HepG2 (cell line): Measurements from ENCODE around the gene TUFM. TPM values are rescaled to one million over a fixed set of nuclear protein-coding genes. Genes with fewer than 3 reads are reported as not detected.
A peak's percentile ranks its signal among the peaks of the same experiment; 100 is the strongest.

ENCODE experiments used
- ATAC-seq: fragments of 200-7000 bp; cut with Tn5 transposase; 3 replicates; pipeline ENCODE4 v1.9.1; 2020; ENCODE audit warnings: mild to moderate bottlenecking, moderate library complexity
- BruUV-seq: library from RNA; stranded (reverse); fragments of 400-500 nt; replicated peaks from 2 replicates; lab custom pipeline; 2021; lab: Mats Ljungman, UMichigan
- CTCF ChIA-PET: fragments of 300-600 bp; formaldehyde crosslinking; extraction: SDS; loops from one replicate; lab custom pipeline; 2021; ENCODE audit warnings: low total read pairs, inconsistent platforms, low intra/inter-chr PET ratio; lab: Yijun Ruan, JAX
- POLR2A ChIA-PET: fragments of 350-600 bp; sonication (Branson Sonifier 250); formaldehyde crosslinking; loops from one replicate; lab custom pipeline; 2020; ENCODE audit warnings: antibody characterized with exemption, inconsistent platforms; lab: Yijun Ruan, JAX
- DNase-seq: peaks from one replicate; pipeline ENCODE4 v3.0.0-alpha.2; 2015; ENCODE audit warnings: low spot score
- FAIRE-seq: peaks from 3 replicates; lab custom pipeline; 2011; peaks lifted over from hg19 to GRCh38; lab: Jason Lieb, UNC
- H2AFZ ChIP-seq: one replicate; pipeline ENCODE4 v1.6.1; 2011; ENCODE audit warnings: low read length, inconsistent platforms
- H3K27ac ChIP-seq: fragments of 300-600 bp; 3 replicates; pipeline ENCODE4 v1.8.0; 2011; ENCODE audit warnings: mixed run types, mild to moderate bottlenecking, mixed read lengths, low read length, inconsistent platforms; ENCODE audit not compliant: insufficient read depth; ENCODE audit errors: extremely low read length
- H3K27me3 ChIP-seq, 2 experiments: fragments of 200-600 bp in 1 of 2; 2 replicates in 1 of 2; 3 replicates in 1 of 2; pipeline versions ENCODE4 v1.6.0 to v1.8.0; 2011; ENCODE audit warnings: low read length in 2 of 2, mild to moderate bottlenecking in 2 of 2, moderate library complexity in 2 of 2, inconsistent platforms in 1 of 2; ENCODE audit not compliant: insufficient read depth in 2 of 2, control insufficient read depth in 1 of 2
- H3K36me3 ChIP-seq, 2 experiments: fragments of 200-600 bp in 1 of 2; replicated peaks in 1 of 2; 2 replicates in 1 of 2; 3 replicates in 1 of 2; pipeline versions ENCODE4 v1.5.1 to v1.8.0; 2011; ENCODE audit warnings: low read length in 2 of 2, inconsistent platforms in 1 of 2; ENCODE audit not compliant: insufficient read depth in 2 of 2, control insufficient read depth in 1 of 2
- H3K4me1 ChIP-seq: 2 replicates; pipeline ENCODE4 v1.5.1; 2012; ENCODE audit warnings: low read length, inconsistent platforms; ENCODE audit not compliant: insufficient read depth
- H3K4me2 ChIP-seq: 2 replicates; pipeline ENCODE4 v1.6.0; 2011; ENCODE audit warnings: low read depth, low read length, inconsistent platforms
- H3K4me3 ChIP-seq, 3 experiments: fragments of 200-600 bp in 1 of 3; sonication (generic), shearing (Covaris generic) in 1 of 3; replicated peaks in 1 of 3; 2 replicates each; pipeline ENCODE4 v1.5.1; 2011 to 2016; ENCODE audit warnings: low read length in 3 of 3, inconsistent platforms in 2 of 3, low read depth in 2 of 3, mild to moderate bottlenecking in 2 of 3, control low read depth in 1 of 3, mixed read lengths in 1 of 3; ENCODE audit not compliant: insufficient read depth in 1 of 3
- H3K79me2 ChIP-seq: one replicate; pipeline ENCODE4 v1.6.1; 2011; ENCODE audit warnings: low read length, inconsistent platforms; ENCODE audit not compliant: insufficient read depth
- H3K9ac ChIP-seq: 2 replicates; pipeline ENCODE4 v1.6.0; 2011; ENCODE audit warnings: mild to moderate bottlenecking, low read depth, low read length, inconsistent platforms; ENCODE audit not compliant: insufficient read depth
- H3K9me3 ChIP-seq: 2 replicates; pipeline ENCODE4 v1.5.1; 2012; ENCODE audit warnings: mild to moderate bottlenecking, low read length
- H4K20me1 ChIP-seq: 2 replicates; pipeline ENCODE4 v1.6.0; 2011; ENCODE audit warnings: inconsistent platforms, mild to moderate bottlenecking, low read length, moderate library complexity; ENCODE audit not compliant: insufficient read depth
- AGO1 ChIP-seq: fragments of 200-400 bp; formaldehyde crosslinking; IDR thresholded peaks from 2 replicates; pipeline ENCODE4 v1.6.1; 2017; ENCODE audit warnings: mild to moderate bottlenecking, low read depth, low read length, moderate library complexity; ENCODE audit not compliant: poor library complexity, severe bottlenecking
- ARNT2 ChIP-seq: sonication (generic); formaldehyde crosslinking; IDR thresholded peaks from 2 replicates; pipeline ENCODE4 v1.8.0; 2022; ENCODE audit warnings: mild to moderate bottlenecking, low read depth, missing genetic modification reagents, moderate library complexity
- CHD2 ChIP-seq: IDR thresholded peaks from 2 replicates; pipeline ENCODE4 v1.6.1; 2011; ENCODE audit warnings: low read depth, low read length, improper control_type of control experiment
- JUN ChIP-seq: sonication (generic); formaldehyde crosslinking; IDR thresholded peaks from 2 replicates; pipeline ENCODE4 v1.4.0; 2020; ENCODE audit warnings: mild to moderate bottlenecking, missing genetic modification reagents
- JUND ChIP-seq: sonication (generic); formaldehyde crosslinking; IDR thresholded peaks from 2 replicates; pipeline ENCODE4 v1.8.0; 2022; ENCODE audit warnings: mild to moderate bottlenecking, missing genetic modification reagents
- NFYC ChIP-seq: IDR thresholded peaks from 2 replicates; pipeline ENCODE4 v1.6.1; 2016; ENCODE audit warnings: missing genetic modification reagents, missing compliant biosample characterization
- PAX8 ChIP-seq: sonication (generic); formaldehyde crosslinking; IDR thresholded peaks from 2 replicates; pipeline ENCODE4 v1.8.0; 2022; ENCODE audit warnings: mild to moderate bottlenecking, missing genetic modification reagents, borderline replicate concordance
- POLR2A ChIP-seq, 2 experiments: IDR thresholded peaks; 2 replicates each; pipeline ENCODE4 v1.6.1; 2011; ENCODE audit warnings: low read depth in 2 of 2, low read length in 2 of 2, mild to moderate bottlenecking in 1 of 2, moderate library complexity in 1 of 2; ENCODE audit not compliant: insufficient read depth in 1 of 2
- POLR2AphosphoS2 ChIP-seq: IDR thresholded peaks from 2 replicates; pipeline ENCODE4 v1.6.1; 2011; ENCODE audit warnings: low read depth, low read length, improper control_type of control experiment
- RBM22 ChIP-seq: fragments of 200-400 bp; formaldehyde crosslinking; optimal IDR thresholded peaks from 2 replicates; pipeline ENCODE3; 2017; ENCODE audit warnings: mild to moderate bottlenecking, low read length, moderate library complexity
- RCOR2 ChIP-seq: IDR thresholded peaks from 2 replicates; pipeline ENCODE4 v1.6.1; 2016; ENCODE audit warnings: missing biosample characterization, missing genetic modification reagents
- TEAD3 ChIP-seq: optimal IDR thresholded peaks from 2 replicates; pipeline ENCODE3; 2016; ENCODE audit warnings: borderline replicate concordance
- TSC22D2 ChIP-seq: sonication (generic); formaldehyde crosslinking; IDR thresholded peaks from 2 replicates; pipeline ENCODE4 v1.5.1; 2020; ENCODE audit warnings: missing genetic modification reagents, mild to moderate bottlenecking, borderline replicate concordance
- ZNF773 ChIP-seq: sonication (generic); formaldehyde crosslinking; IDR thresholded peaks from 2 replicates; pipeline ENCODE4 v1.4.0; 2020; ENCODE audit warnings: missing genetic modification reagents, borderline replicate concordance
- ZNF878 ChIP-seq: sonication (generic); formaldehyde crosslinking; IDR thresholded peaks from 2 replicates; pipeline ENCODE4 v1.8.1; 2023; ENCODE audit warnings: mild to moderate bottlenecking, missing genetic modification reagents, moderate library complexity
- WGBS: methylation state at CpG from one replicate; pipeline ENCODE4 v1.1.6; 2017; ENCODE audit warnings: low lambda C conversion rate; 5-methylcytosine and 5-hydroxymethylcytosine counted together
- in situ Hi-C: cut with HindIII; loops from 2 replicates; pipeline ENCODE4 v1.10.0; 2017; ENCODE audit warnings: low pct_unique_long_range_greater_than_20kb; ENCODE audit not compliant: extremely low pct_ligation_motif_present
- intact Hi-C: fragments of 100-400 bp; cut with micrococcal nuclease; formaldehyde crosslinking; loops from one replicate; pipeline ENCODE4 v1.10.0; 2022; ENCODE audit not compliant: unreplicated experiment
- polyA plus RNA-seq, 8 experiments: library from polyadenylated mRNA; depleted of rRNA in 3 of 8; stranded (reverse) in 7 of 8; unstranded in 1 of 8; fragments of >200 nt; fragmentation: Illumina TruSeq in 4 of 8; extraction: Trizol in 4 of 8; gene quantifications; 2 replicates each; pipeline versions ENCODE4 v1.2.1 to v1.2.3, GENCODE V29; 2011 to 2016; ENCODE audit warnings: low read depth in 4 of 8, missing spikeins in 1 of 8, mixed read lengths in 1 of 8; ENCODE audit not compliant: insufficient read depth in 1 of 8
- total RNA-seq, 5 experiments: library from RNA; depleted of rRNA; stranded (reverse); fragments of >200 nt; fragmentation: Illumina TruSeq; extraction: Trizol; gene quantifications; 2 replicates each; pipeline ENCODE4 v1.2.3, GENCODE V29; 2016; ENCODE audit warnings: low read depth in 1 of 5
- TF ChIP-seq, protein P1 (sequence below): sonication (generic); formaldehyde crosslinking; IDR thresholded peaks from 2 replicates; pipeline ENCODE4 v1.5.0; 2020; ENCODE audit warnings: mild to moderate bottlenecking, missing genetic modification reagents
- TF ChIP-seq, protein P2 (sequence below): sonication (generic); formaldehyde crosslinking; IDR thresholded peaks from 2 replicates; pipeline ENCODE4 v1.4.0; 2020; ENCODE audit warnings: missing genetic modification reagents, borderline replicate concordance

TUFM gene
- total and polyA plus RNA-seq, 2 of the 13 experiments (the other 11 are each of a cell fraction or from before 2014, with no cell fraction given) = 206 to 298 TPM

DNA sequence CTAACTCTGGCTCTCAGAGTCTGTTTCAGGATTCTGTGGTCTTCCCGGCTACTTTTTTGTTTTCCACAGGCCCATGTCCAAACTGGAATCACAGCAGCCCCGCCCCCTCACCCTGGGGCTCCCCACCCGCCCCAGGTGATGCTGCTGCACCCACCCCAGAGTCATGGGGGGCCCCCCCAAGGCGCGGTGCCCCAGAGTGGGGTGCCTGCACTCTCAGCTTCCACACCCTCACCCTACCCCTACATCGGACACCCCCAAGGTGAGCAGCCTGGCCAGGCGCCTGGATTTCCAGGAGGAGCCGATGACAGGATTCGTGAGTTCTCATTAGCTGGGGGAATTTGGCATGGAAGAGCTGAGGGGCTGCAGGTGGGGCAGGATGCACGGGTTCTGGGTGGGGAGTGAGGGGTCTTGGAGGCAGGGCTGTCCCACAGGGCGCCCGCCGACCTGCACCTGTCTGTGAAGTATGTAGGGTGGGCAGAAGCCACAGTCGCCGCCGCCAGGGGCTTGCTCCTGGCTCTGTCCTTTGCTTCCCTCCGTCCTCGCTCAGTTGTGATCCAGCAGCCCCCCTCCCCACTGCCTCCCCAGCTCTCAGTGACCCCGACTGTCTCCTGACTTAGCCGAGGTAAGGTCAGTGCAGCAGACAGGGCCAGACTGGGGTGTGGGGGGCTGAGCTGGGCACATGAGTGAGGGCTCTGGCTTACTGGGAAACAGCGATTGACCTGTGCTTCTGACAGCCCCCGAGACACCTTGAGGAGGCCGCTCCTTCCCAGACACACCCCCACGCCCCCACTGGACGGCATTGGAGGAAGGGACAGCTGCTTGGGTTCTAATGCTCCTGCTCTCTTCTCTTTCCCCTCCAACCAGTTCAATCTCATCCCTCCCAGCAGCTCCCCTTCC lies 10.0 kb downstream of the TUFM start:
- Histone ChIP-seq H3K9me3 (no peaks in the 10 kb centered on the region), H3K79me2 (no peaks in the 10 kb centered on the region), H4K20me1 (peaks cover 8% of the 10 kb centered on the region; the same call in 1 of the 2 replicates), H3K9ac (no peak overlapping the region), H2AFZ (no peak overlapping the region), H3K27me3 (no peaks in the 10 kb centered on the region), H3K27ac (no peak overlapping the region), H3K36me3 (peaks cover 49 to 68% of the 10 kb centered on the region in 2 experiments), H3K4me1 (peaks cover 20% of the 10 kb centered on the region), H3K4me2 (no peak overlapping the region), H3K4me3 (no peak overlapping the region)
- ChIA-PET POLR2A (interaction anchor here (1.1 to 6.8 kb wide), 3 partner anchors 9 to 13 kb away, joined by 4 to 51 read pairs (median 17); partner anchors contain the start of genes ATXN2L and TUFM), CTCF (no interaction called here)
- ATAC-seq (peak; percentile 2; the same call in 2 of the 3 replicates), FAIRE-seq (no peak), DNase-seq (no peak)
- TSS peak; percentile 17 for BruUV-seq
- intact Hi-C loops = no loop called here
- 97% methylated on average over 25 of the region's 25 CpGs for WGBS
- in situ Hi-C loops = no loop called here
- 0 out of 2 replicates have a peak, but pooled peaks have one; percentile 4 for TF ChIP-seq ARNT2
- TF ChIP-seq POLR2A (IDR thresholded peaks at IDR 0.05; ENCODE audit: insufficient read depth in 1 of 2, low read depth in 2 of 2, low read length in 2 of 2) = peak; percentile 12 to 41; a peak in 2 of 4 replicates
- no peak for TF ChIP-seq ZNF773 (CRISPR knock-in tag)
- TF ChIP-seq RCOR2 (CRISPR knock-in tag) = no peak
- no peak for TF ChIP-seq NFYC
- TF ChIP-seq TEAD3 = no peak
- TF ChIP-seq, protein P1, sequence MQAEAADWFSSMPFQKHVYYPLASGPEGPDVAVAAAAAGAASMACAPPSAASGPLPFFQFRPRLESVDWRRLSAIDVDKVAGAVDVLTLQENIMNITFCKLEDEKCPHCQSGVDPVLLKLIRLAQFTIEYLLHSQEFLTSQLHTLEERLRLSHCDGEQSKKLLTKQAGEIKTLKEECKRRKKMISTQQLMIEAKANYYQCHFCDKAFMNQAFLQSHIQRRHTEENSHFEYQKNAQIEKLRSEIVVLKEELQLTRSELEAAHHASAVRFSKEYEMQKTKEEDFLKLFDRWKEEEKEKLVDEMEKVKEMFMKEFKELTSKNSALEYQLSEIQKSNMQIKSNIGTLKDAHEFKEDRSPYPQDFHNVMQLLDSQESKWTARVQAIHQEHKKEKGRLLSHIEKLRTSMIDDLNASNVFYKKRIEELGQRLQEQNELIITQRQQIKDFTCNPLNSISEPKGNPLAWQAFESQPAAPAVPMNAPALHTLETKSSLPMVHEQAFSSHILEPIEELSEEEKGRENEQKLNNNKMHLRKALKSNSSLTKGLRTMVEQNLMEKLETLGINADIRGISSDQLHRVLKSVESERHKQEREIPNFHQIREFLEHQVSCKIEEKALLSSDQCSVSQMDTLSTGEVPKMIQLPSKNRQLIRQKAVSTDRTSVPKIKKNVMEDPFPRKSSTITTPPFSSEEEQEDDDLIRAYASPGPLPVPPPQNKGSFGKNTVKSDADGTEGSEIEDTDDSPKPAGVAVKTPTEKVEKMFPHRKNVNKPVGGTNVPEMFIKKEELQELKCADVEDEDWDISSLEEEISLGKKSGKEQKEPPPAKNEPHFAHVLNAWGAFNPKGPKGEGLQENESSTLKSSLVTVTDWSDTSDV (CRISPR knock-in tag) = no peak
- no peak for TF ChIP-seq AGO1
- TF ChIP-seq TSC22D2 (CRISPR knock-in tag) = no peak
- TF ChIP-seq JUND = no peak
- TF ChIP-seq RBM22 = peak; percentile 83
- no peak for TF ChIP-seq JUN (CRISPR knock-in tag)
- TF ChIP-seq POLR2AphosphoS2 = peak; percentile 45; the same call in 1 of the 2 replicates
- TF ChIP-seq ZNF878 = no peak
- TF ChIP-seq, protein P2, sequence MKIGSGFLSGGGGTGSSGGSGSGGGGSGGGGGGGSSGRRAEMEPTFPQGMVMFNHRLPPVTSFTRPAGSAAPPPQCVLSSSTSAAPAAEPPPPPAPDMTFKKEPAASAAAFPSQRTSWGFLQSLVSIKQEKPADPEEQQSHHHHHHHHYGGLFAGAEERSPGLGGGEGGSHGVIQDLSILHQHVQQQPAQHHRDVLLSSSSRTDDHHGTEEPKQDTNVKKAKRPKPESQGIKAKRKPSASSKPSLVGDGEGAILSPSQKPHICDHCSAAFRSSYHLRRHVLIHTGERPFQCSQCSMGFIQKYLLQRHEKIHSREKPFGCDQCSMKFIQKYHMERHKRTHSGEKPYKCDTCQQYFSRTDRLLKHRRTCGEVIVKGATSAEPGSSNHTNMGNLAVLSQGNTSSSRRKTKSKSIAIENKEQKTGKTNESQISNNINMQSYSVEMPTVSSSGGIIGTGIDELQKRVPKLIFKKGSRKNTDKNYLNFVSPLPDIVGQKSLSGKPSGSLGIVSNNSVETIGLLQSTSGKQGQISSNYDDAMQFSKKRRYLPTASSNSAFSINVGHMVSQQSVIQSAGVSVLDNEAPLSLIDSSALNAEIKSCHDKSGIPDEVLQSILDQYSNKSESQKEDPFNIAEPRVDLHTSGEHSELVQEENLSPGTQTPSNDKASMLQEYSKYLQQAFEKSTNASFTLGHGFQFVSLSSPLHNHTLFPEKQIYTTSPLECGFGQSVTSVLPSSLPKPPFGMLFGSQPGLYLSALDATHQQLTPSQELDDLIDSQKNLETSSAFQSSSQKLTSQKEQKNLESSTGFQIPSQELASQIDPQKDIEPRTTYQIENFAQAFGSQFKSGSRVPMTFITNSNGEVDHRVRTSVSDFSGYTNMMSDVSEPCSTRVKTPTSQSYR (CRISPR knock-in tag) = no peak
- TF ChIP-seq PAX8 = no peak
- no peak for TF ChIP-seq CHD2
